ENCODE results near the gene EVX1. TPM values are rescaled to one million over a fixed set of nuclear protein-coding genes. Genes with fewer than 3 reads are reported as not detected.

EVX1 gene
- total RNA-seq, 4 donors from 2014 or later = not detected

DNA sequence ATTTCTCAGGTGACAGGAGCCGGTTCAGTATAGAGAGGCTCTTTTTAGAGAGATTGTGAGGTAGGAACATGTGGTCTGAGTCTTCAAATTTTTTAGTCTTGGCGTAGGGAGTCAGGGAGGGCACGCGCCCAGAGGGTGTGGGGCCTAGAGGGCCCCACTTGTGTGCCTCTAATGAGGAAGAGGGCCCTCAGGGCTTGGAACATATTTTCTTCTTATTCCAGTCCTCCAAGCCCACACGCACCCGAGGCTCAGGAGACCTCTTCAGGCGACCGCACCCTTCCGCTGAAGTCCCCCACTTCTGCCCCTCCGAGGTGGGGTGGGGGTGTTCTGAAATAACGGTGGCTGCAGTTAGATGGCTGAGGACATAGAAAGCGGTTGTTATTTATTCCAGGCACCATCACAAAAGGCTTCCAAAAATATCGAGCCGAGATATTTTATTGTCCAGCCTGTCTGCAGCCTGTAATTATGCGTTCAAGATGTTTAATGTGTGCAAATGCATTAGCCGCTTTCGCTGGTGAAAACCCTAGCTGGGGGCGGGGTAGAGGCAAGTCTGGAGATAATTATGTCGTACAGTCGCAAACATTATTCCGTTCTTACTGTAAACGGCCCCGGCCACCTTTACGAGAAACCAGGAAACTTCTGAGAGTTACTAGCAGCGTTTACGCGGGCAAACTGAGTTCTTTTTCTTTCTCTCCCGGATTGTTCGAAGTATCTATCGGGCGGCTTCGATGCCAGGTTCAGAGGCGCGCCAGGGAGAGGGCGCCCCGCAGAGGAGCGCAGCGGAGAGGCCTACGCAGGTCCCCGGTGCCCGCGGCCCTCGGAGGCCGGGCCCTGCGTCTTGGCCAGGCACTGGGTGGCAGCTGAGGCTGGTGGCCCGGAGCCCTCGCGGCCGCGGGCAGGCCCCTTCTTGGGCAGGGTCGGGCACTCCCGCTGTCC, 29.8 kb upstream of the EVX1 start:
- H3K27me3 ChIP-seq = peaks cover 0 to 100% (median 45%) of the 10 kb centered on the region in 4 donors
- WGBS = 13% methylated on average over 31 of the region's 52 CpGs
- intact Hi-C loops (cut with DNase I) = loop anchor here (5.0 kb wide), 1 partner anchor 365 kb away; no protein-coding TSS in a partner anchor

DNA sequence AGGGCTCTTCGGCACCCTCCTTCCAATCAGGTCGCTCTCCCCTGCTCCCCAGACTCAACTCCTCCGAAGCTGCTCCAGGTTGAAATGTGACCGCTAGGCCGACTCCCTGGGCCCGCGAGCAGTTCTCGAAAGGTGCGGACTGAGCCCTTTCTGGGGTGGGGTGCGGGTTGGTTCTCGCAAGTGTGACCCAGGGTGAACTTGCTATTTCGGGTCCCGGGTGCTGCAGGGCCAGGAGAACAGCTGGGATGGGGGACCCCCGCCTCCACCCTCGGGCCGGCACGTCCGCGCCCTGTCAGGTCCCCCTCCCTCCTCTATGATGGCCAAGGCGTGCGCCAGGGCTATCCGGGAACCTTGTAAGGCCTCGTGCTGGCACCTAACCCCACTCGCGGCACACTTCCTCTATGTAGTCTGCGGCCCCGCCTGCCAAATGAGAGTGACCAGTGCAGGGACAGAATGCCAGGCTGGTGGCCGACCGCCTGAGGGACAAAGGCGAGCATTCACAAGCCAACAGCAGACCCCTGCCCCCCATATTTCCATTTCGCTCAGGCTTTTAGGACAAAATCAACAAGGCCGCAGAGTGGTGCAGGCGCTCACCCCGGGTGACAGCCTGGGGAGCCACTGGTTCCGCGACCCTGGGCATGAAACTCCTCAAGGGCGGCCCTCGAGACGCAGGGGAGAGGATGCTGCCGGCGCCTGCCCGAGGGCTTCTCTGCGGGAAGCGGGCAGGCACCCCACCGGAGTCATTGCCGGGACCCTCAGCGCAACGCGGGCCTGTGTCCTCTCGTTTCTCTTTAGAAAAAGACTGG, 29.0 kb upstream of the EVX1 start:
- H3K36me3 ChIP-seq = no peaks in the 10 kb centered on the region
- peaks cover 0 to 98% (median 42%) of the 10 kb centered on the region in 4 donors for H3K27me3 ChIP-seq
- DNase-seq (ENCODE audit: extremely low spot score) = no peak
- WGBS = 44% methylated on average over 23 of the region's 50 CpGs
- intact Hi-C loops (cut with DNase I) = loop anchor here (5.0 kb wide), 1 partner anchor 364 kb away; no protein-coding TSS in a partner anchor
- no peak for TF ChIP-seq EP300 (IDR thresholded peaks at IDR 0.05)
- TF ChIP-seq POLR2A (IDR thresholded peaks at IDR 0.05; ENCODE audit: low read depth) = no peak
- TF ChIP-seq, protein P1, sequence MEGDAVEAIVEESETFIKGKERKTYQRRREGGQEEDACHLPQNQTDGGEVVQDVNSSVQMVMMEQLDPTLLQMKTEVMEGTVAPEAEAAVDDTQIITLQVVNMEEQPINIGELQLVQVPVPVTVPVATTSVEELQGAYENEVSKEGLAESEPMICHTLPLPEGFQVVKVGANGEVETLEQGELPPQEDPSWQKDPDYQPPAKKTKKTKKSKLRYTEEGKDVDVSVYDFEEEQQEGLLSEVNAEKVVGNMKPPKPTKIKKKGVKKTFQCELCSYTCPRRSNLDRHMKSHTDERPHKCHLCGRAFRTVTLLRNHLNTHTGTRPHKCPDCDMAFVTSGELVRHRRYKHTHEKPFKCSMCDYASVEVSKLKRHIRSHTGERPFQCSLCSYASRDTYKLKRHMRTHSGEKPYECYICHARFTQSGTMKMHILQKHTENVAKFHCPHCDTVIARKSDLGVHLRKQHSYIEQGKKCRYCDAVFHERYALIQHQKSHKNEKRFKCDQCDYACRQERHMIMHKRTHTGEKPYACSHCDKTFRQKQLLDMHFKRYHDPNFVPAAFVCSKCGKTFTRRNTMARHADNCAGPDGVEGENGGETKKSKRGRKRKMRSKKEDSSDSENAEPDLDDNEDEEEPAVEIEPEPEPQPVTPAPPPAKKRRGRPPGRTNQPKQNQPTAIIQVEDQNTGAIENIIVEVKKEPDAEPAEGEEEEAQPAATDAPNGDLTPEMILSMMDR (IDR thresholded peaks at IDR 0.05) = no peak
- no peak for TF ChIP-seq POLR2AphosphoS5 (IDR thresholded peaks at IDR 0.05)
- no peaks in the 10 kb centered on the region for H3K9me3 ChIP-seq
- peaks cover 16 to 28% (median 22%) of the 10 kb centered on the region in 4 donors for H3K4me1 ChIP-seq
- H3K4me3 ChIP-seq = peak overlapping the region in 2 of 4 donors; percentile 5 to 20
- no peak overlapping the region for H3K27ac ChIP-seq (replicated peaks in 1 of 4)

More for the DNA sequence above, 29.8 kb upstream of the EVX1 start:
- Histone ChIP-seq H3K36me3 (no peaks in the 10 kb centered on the region), H3K9me3 (no peaks in the 10 kb centered on the region), H3K27ac (replicated peaks in 1 of 4) (no peak overlapping the region), H3K4me3 (peak overlapping the region in 2 of 4 donors; percentile 5 to 20), H3K4me1 (peaks cover 16 to 28% (median 22%) of the 10 kb centered on the region in 4 donors)
- TF ChIP-seq EP300 (IDR thresholded peaks at IDR 0.05) = no peak
- TF ChIP-seq, protein P1 (IDR thresholded peaks at IDR 0.05) = no peak
- TF ChIP-seq POLR2AphosphoS5 (IDR thresholded peaks at IDR 0.05) = no peak
- TF ChIP-seq POLR2A (IDR thresholded peaks at IDR 0.05; ENCODE audit: low read depth) = no peak
- no peak for DNase-seq (ENCODE audit: extremely low spot score)

DNA sequence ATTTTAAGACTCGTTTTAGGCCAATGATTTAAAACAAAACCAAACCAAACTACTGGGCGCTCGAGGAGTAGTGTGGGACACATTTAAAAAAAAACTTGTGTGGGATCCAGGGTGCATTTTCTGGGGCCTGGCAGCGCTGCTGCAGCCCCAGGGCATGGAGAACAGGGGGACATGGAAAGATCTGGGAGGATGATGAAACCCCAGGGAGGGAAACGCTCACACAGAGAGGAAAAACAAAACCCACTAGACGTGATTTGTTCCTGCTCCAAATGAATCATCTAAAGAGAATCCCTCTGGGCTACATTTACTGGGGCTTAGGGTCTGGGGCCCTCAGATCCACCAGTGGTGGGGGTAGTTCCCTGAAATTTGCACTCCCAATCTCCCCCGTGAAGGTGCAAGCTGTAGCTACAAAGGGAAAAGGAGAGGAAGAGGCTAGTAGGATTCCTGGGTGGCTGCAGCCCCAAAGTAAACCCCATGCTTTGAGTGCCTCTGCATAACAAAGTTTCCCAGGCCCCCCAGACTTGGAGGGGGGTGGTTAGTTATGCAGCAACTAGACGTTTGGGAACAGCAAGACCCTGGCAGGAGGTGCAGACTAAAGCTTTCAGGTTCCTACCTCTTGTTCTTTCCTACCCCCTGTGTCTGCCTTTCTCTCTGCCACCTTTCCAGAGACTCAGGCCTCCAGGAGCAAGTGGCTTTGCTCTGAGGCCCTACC, 28.2 kb upstream of the EVX1 start:
- peaks cover 16 to 28% (median 22%) of the 10 kb centered on the region in 4 donors for H3K4me1 ChIP-seq
- no peak overlapping the region for H3K27ac ChIP-seq (replicated peaks in 1 of 4)
- intact Hi-C loops (cut with DNase I) = loop anchor here (5.0 kb wide), 1 partner anchor 363 kb away; no protein-coding TSS in a partner anchor
- H3K27me3 ChIP-seq = peaks cover 0 to 98% (median 42%) of the 10 kb centered on the region in 4 donors
- DNase-seq (ENCODE audit: extremely low spot score) = no peak
- no peaks in the 10 kb centered on the region for H3K9me3 ChIP-seq
- no peak overlapping the region for H3K4me3 ChIP-seq
- H3K36me3 ChIP-seq = no peaks in the 10 kb centered on the region
- TF ChIP-seq, protein P1 (IDR thresholded peaks at IDR 0.05) = no peak
- TF ChIP-seq EP300 (IDR thresholded peaks at IDR 0.05) (no peak), POLR2AphosphoS5 (IDR thresholded peaks at IDR 0.05) (no peak), POLR2A (IDR thresholded peaks at IDR 0.05; ENCODE audit: low read depth) (no peak)
- 76% methylated on average over 8 of the region's 8 CpGs for WGBS

DNA sequence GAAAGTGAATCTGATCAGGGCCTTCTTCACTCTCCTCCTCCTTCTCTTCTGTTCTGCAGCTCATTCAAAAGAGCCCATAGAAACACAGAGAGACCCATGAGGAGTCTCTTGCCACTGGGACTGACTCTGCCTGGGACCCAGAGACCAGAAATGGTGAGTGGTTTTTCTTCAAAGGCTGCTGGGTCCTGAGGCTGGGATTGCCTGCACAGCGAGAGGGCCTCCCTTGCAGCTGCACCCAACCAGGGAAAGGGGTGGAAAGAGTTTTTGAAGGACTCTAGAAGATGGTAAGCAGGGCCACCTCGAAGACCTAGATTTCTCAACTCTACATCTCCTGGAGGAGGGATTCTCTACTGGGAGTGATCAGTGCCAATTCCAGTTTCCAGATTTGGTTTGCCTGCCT, 27.2 kb upstream of the EVX1 start:
- H3K4me1 ChIP-seq = peaks cover 16 to 28% (median 22%) of the 10 kb centered on the region in 4 donors
- WGBS = 92% methylated on average over 2 of the region's 2 CpGs
- H3K4me3 ChIP-seq = no peak overlapping the region
- peaks cover 0 to 98% (median 43%) of the 10 kb centered on the region in 4 donors for H3K27me3 ChIP-seq
- no peaks in the 10 kb centered on the region for H3K9me3 ChIP-seq
- no peak for DNase-seq (ENCODE audit: extremely low spot score)
- no peak for TF ChIP-seq POLR2AphosphoS5 (IDR thresholded peaks at IDR 0.05)
- TF ChIP-seq, protein P1 (IDR thresholded peaks at IDR 0.05) = no peak
- no peak for TF ChIP-seq POLR2A (IDR thresholded peaks at IDR 0.05; ENCODE audit: low read depth)
- TF ChIP-seq EP300 (IDR thresholded peaks at IDR 0.05) = no peak
- H3K36me3 ChIP-seq = no peaks in the 10 kb centered on the region
- no peak overlapping the region for H3K27ac ChIP-seq (replicated peaks in 1 of 4)
- intact Hi-C loops (cut with DNase I) = no loop called here

Data from esophagus muscularis mucosa (tissue), 4 donors.